Smooth muscle cell (in vitro differentiated cells): Measurements from ENCODE around the gene ICA1. TPM values are rescaled to one million over a fixed set of nuclear protein-coding genes. Genes with fewer than 3 reads are reported as not detected.

Experiments
- DNase-seq: peaks from one replicate; lab custom pipeline; 2025; ENCODE audit not compliant: unreplicated experiment; lab: John Stamatoyannopoulos, UW
- H2AFZ ChIP-seq: fragments of 200-600 bp; sonication (generic); 2 replicates; pipeline ENCODE4 v1.6.0; 2016; ENCODE audit warnings: antibody characterized with exemption, low read depth, mild to moderate bottlenecking
- H3F3A ChIP-seq: fragments of 200-600 bp; sonication (generic); 2 replicates; pipeline ENCODE4 v1.6.0; 2017; ENCODE audit warnings: antibody characterized with exemption, low read depth
- H3K27ac ChIP-seq: fragments of 200-600 bp; sonication (generic); 2 replicates; pipeline ENCODE4 v1.5.1; 2016; ENCODE audit warnings: low read depth, mild to moderate bottlenecking
- H3K27me3 ChIP-seq: fragments of 200-600 bp; sonication (generic); 2 replicates; pipeline ENCODE4 v1.6.1; 2016; ENCODE audit warnings: low read depth, mild to moderate bottlenecking
- H3K36me3 ChIP-seq: fragments of 200-600 bp; sonication (generic); 2 replicates; pipeline ENCODE4 v1.5.1; 2016; ENCODE audit warnings: low read depth
- H3K4me1 ChIP-seq: fragments of 200-600 bp; sonication (generic); 2 replicates; pipeline ENCODE4 v1.5.1; 2016; ENCODE audit warnings: low read depth
- H3K4me2 ChIP-seq: fragments of 200-600 bp; sonication (generic); 2 replicates; pipeline ENCODE4 v1.6.0; 2016; ENCODE audit warnings: mild to moderate bottlenecking
- H3K4me3 ChIP-seq: fragments of 200-600 bp; sonication (generic); 2 replicates; pipeline ENCODE4 v1.5.1; 2016; ENCODE audit warnings: mild to moderate bottlenecking
- H3K79me2 ChIP-seq: fragments of 200-600 bp; sonication (generic); 2 replicates; pipeline ENCODE4 v1.6.0; 2016; ENCODE audit warnings: low read depth, mild to moderate bottlenecking
- H3K9ac ChIP-seq: fragments of 200-600 bp; sonication (generic); 2 replicates; pipeline ENCODE4 v1.6.0; 2016; ENCODE audit warnings: low read depth
- H3K9me3 ChIP-seq: fragments of 200-600 bp; sonication (generic); replicated peaks from 2 replicates; pipeline ENCODE4 v1.5.1; 2016; ENCODE audit warnings: low read depth
- H4K20me1 ChIP-seq: fragments of 200-600 bp; sonication (generic); 2 replicates; pipeline ENCODE4 v1.6.0; 2016; ENCODE audit warnings: low read depth
- WGBS: methylation state at CpG from one replicate; pipeline ENCODE4 v1.1.7; 2016; ENCODE audit warnings: low lambda C conversion rate; 5-methylcytosine and 5-hydroxymethylcytosine counted together
- polyA plus RNA-seq: library from polyadenylated mRNA; unstranded; fragments of >200 nt; fragmentation: Nextera tagmentation; extraction: Ambion mirVana; gene quantifications from 2 replicates; pipeline ENCODE4 v1.2.1, GENCODE V29; 2016
- total RNA-seq: library from RNA; depleted of rRNA; stranded (reverse); fragments of >200 nt; gene quantifications from 2 replicates; pipeline ENCODE4 v1.2.3, GENCODE V29; 2014
- TF ChIP-seq, protein P1 (sequence below): fragments of 200-600 bp; sonication (generic); IDR thresholded peaks from 2 replicates; pipeline ENCODE4 v1.5.1; 2017; ENCODE audit warnings: borderline replicate concordance, mild to moderate bottlenecking, antibody characterized with exemption; ENCODE audit not compliant: insufficient read depth, poor library complexity, severe bottlenecking

ICA1 gene
- total RNA-seq (5.0 and 6.3 TPM in 2 replicates), polyA plus RNA-seq (4.3 and 8.4 TPM in 2 replicates)

- peak within 1 kb of the TSS; percentile 81 for H3K4me3 ChIP-seq
- no peaks in the 10 kb centered on the region for H4K20me1 ChIP-seq
- no peaks in the 10 kb centered on the region for H3K9me3 ChIP-seq
- TF ChIP-seq, protein P1, sequence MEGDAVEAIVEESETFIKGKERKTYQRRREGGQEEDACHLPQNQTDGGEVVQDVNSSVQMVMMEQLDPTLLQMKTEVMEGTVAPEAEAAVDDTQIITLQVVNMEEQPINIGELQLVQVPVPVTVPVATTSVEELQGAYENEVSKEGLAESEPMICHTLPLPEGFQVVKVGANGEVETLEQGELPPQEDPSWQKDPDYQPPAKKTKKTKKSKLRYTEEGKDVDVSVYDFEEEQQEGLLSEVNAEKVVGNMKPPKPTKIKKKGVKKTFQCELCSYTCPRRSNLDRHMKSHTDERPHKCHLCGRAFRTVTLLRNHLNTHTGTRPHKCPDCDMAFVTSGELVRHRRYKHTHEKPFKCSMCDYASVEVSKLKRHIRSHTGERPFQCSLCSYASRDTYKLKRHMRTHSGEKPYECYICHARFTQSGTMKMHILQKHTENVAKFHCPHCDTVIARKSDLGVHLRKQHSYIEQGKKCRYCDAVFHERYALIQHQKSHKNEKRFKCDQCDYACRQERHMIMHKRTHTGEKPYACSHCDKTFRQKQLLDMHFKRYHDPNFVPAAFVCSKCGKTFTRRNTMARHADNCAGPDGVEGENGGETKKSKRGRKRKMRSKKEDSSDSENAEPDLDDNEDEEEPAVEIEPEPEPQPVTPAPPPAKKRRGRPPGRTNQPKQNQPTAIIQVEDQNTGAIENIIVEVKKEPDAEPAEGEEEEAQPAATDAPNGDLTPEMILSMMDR, result no peak
- DNase-seq, result peak; percentile 36
- no peaks in the 10 kb centered on the region for H3F3A ChIP-seq
- no peaks in the 10 kb centered on the region for H3K36me3 ChIP-seq
- no peaks in the 10 kb centered on the region for H3K4me1 ChIP-seq
- 2% methylated on average over 34 of the region's 109 CpGs for WGBS
- H3K4me2 ChIP-seq, result peak within 1 kb of the TSS; percentile 94
- H3K79me2 ChIP-seq, result no peaks in the 10 kb centered on the region
- H3K27ac ChIP-seq, result no peak within 1 kb of the TSS
- peak within 1 kb of the TSS; percentile 62 for H3K9ac ChIP-seq
- peak within 1 kb of the TSS; percentile 84 for H2AFZ ChIP-seq
- peaks cover 26% of the 10 kb centered on the region for H3K27me3 ChIP-seq
Observed at GRCh38 chr7:8261711-8262695, at the start of gene ICA1. TSS of gene ICA1 (minus strand) at chr7:8262167. CDS start at chr7:8235926, 26,241 bp downstream.

DNA sequence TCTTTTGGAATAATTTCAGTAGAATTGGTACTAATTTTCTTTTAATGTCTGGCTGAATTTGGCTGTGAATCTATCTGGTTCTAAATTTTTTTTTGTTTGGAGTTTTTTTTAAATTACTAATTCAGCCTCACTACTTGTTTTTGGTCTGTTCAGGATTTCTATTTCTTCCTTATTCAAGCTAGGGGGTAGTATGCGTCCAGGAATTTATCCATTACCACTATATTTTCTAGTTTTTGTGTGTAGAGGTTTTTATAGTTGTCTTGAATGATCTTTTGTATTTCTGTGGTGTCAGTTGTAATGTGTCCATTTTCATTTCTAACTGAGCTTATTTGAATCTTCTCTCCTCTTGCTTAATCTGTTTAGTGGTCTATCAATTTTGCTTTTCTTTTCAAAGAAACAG is 48.9 kb upstream of the ICA1 start:
- Histone ChIP-seq H3K27me3 (no peaks in the 10 kb centered on the region), H3K9me3 (no peaks in the 10 kb centered on the region), H3F3A (no peaks in the 10 kb centered on the region), H3K4me2 (no peak overlapping the region), H3K4me3 (no peak overlapping the region), H3K4me1 (no peaks in the 10 kb centered on the region), H3K9ac (no peak overlapping the region), H3K36me3 (no peaks in the 10 kb centered on the region), H3K79me2 (no peaks in the 10 kb centered on the region), H2AFZ (no peak overlapping the region), H4K20me1 (no peaks in the 10 kb centered on the region), H3K27ac (no peak overlapping the region)
- TF ChIP-seq, protein P1, result no peak
- 92% methylated on average over 1 of the region's 1 CpG for WGBS
- no peak for DNase-seq

DNA sequence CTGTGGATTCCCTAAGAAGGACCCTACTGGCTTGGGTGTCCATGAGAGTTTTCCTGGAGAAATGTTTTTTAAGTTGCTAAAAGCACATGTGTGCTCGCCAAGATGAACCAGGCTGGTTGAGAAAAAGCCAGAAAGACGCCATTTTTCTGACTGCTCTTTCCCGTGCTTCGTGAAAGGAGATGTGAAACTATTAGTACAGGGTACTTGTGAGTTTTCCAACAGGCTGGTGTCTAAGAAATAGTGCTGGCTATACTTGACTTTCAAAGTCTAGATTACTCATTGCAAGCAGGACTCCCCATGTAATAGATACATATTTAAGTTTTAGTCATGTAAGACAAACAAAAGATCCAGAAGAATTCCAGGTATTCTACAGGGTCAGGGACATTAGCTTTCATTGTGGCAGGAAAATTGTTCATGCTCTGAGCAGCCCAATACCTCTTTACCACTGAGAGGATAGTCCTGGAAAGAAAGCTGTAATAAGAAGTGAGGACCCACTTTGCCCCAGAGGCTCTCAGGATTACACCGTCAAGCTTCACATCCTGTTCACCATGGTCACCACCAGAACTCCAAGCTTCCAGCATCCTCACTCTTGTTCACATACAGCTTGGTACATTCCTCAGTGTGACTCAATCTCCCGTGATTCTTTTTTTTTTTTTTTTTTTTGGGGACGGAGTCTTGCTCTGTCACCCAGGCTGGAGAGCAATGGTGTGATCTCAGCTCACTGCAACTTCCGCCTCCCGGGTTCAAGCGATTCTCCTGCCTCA is 43.8 kb upstream of the ICA1 start:
- H3F3A ChIP-seq, result no peaks in the 10 kb centered on the region
- H2AFZ ChIP-seq, result no peak overlapping the region
- H3K27me3 ChIP-seq, result no peaks in the 10 kb centered on the region
- H3K4me2 ChIP-seq, result no peak overlapping the region
- no peaks in the 10 kb centered on the region for H3K79me2 ChIP-seq
- TF ChIP-seq, protein P1, result no peak
- H3K9me3 ChIP-seq, result no peaks in the 10 kb centered on the region
- 92% methylated on average over 10 of the region's 10 CpGs for WGBS
- H3K4me3 ChIP-seq, result no peak overlapping the region
- H3K9ac ChIP-seq, result no peak overlapping the region
- no peaks in the 10 kb centered on the region for H3K4me1 ChIP-seq
- no peaks in the 10 kb centered on the region for H3K36me3 ChIP-seq
- H3K27ac ChIP-seq, result no peak overlapping the region
- no peak for DNase-seq
- H4K20me1 ChIP-seq, result no peaks in the 10 kb centered on the region
